NCI-H774 (cell line): ENCODE measurements around the gene MMP1.
"Not testable (repeated sequence)": the region's sequence is repeated elsewhere in the genome, so short reads cannot be mapped to it uniquely, and the experiment has no call there.

Source experiments
- DNase-seq: peaks from one replicate; lab custom pipeline; 2025; lab: John Stamatoyannopoulos, UW

The MMP1 gene

DNA sequence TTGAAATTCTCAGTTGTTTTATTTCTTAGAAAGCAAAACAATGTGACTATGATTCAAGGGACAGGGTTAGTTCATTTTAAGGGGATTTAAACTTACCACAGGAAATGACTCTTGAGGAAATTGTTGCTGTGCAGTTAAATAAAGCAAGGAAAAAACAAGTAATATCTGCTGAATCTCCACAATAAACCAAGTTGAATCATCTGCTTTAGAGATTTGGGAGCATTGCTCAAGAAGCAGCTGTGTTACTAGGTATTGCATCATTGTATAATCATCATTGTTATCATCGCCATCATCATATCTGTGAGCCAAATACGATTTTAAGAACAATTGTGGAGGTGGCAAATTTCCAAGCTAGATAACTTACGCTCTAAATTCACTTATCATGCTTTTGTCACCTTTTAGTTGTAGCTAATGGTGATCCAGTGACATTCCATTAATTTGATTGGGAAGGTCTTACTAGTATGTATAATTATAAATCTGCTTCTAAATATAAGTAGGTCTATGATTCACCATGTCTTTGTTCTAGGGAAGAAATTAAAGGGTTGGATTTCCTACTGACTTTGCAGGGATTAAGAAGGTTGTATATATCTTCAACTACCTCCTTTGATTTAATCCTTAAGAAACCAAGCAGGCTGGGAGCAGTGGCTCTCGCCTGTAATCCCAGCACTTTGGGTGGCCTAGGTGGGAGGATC lies 37.5 kb downstream of the MMP1 start:
- no peak for DNase-seq

DNA sequence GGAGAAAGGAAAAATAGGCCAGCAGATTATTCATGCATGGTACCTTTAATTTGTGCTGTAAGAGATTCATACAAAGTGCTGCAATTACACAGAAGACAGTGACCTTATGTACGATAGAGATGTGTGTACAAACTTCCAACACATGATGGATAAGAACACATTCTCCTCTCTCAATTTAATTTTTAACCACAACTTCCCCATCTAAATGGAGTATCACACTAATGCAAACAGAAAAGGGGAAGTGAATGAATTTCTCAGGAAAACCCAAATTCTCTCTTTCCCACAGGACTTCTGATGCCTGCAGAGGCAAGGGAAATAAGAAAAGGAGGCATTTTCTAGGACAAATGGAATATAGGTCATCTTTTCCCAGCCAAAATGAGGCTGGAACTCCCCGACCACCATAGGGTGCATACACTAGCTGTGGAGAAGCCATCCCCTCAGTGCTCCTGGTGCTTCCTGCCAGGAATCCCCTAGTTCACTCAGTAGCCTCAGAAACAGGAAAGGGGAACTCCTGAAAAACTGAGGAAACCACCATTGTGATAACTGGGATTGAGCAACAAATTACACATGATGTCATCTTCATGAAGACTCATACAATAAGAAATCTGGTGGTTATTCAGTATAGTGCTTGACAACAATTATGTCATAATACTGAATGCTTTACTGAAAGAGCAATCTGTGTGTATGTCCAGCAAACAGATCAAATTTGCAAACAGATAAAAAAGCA lies 40.0 kb downstream of the MMP1 start:
- no peak for DNase-seq

DNA sequence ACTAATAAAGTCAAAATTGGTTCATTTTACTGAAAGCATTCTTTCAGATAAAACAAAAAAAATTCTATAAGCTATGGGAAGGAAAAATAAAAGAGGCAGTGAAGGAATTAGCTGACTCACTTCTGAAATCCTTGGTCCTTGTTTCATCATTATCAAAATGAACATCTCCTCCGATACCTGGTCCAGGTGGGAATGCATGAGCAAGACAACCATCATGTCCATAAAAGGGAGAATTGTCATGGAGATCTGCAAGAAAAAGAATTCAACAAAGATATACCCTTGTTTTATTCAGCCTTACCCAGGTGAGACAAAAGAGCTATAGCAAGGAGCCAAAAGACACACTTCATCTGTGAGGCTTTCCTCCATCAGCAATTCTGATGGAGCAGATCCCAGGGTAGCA lies 44.7 kb downstream of the MMP1 start:
- DNase-seq: no peak

DNA sequence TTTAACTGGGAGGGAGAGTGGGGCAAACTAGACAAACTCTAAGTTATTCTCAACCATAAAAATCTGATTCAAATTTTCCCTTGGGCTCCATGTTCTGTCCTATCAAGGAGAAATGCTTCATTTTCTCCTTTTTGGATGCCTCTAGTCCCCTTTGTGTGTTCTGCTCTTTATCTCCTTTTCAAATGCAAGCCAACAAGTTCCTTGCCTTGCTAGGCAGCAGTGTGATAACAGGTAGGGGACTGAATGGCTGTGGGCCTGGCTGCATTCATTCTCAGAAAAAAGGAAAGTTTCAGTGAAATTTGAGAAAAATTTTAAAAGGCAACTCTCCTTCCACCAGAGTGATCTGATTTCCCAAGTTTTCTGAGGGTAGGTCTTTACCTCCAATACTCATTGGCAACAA lies 46.3 kb downstream of the MMP1 start:
- no peak for DNase-seq

DNA sequence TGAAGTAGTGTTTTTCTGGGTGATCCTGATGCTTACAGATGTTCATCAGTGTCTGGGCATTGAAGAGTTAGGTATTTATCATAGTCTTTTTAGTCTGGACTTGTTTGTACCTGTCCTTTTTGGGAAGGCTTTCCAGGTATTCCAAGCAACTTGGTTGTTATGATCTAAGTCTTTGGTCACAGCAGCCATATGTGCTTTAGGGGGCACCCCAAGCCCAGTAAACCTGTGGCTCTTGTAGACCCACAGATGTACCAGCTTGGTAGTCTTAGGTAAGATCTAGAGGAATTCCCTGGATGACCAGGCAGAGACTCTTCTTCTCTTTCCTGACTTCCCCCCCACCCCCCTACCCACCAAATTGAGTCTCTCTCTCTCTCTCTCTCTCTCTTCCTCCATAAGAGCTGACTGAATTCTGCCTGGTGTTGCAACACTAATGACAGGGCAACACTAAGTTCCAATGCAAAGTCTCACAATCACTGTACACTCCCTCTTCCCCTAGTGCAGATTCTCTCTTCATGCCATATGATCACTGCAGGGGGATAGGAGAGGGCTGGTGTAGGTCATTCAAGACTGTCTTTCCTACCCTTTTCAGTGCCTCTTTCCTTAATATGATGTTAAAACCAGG lies 48.7 kb downstream of the MMP1 start:
- DNase-seq: no peak

DNA sequence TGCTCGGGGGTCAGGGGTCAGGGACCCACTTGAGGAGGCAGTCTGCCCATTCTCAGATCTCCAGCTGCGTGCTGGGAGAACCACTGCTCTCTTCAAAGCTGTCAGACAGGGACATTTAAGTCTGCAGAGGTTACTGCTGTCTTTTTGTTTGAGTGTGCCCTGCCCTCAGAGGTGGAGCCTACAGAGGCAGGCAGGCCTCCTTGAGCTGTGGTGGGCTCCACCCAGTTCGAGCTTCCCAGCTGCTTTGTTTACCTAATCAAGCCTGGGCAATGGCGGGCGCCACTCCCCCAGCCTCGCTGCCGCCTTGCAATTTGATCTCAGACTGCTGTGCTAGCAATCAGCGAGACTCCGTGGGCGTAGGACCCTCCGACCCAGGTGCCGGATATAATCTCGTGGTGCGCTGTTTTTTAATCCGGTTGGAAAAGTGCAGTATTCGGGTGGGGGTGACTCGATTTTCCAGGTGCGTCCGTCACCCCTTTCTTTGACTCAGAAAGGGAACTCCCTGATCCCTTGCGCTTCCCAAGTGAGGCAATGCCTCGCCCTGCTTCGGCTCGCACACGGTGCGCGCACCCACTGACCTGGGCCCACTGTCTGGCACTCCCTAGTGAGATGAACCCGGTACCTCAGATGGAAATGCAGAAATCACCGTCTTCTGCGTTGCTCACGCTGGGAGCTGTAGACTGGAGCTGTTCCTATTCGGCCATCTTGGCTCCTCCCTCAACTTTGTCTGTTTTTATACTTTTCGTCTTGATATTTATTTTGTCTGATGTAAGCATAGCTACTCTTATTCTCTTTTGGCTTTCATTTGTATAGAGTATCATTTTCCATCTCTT lies 51.0 kb downstream of the MMP1 start:
- not testable (repeated sequence) for DNase-seq
